HEK293 (cell line): ENCODE results near the gene RNF126.
"Not testable (repeated sequence)": the region's sequence is repeated elsewhere in the genome, so short reads cannot be mapped to it uniquely, and the experiment has no call there.

ENCODE experiments used
- CTCF ChIA-PET: fragments of 350-600 bp; formaldehyde crosslinking; extraction: SDS; loops from one replicate; lab custom pipeline; 2021; ENCODE audit warnings: antibody characterized with exemption; lab: Yijun Ruan, JAX
- POLR2A ChIA-PET: fragments of 300-600 bp; formaldehyde crosslinking; extraction: SDS; loops from one replicate; lab custom pipeline; 2020; ENCODE audit warnings: antibody characterized with exemption, inconsistent platforms; lab: Yijun Ruan, JAX
- H3K27ac ChIP-seq: fragments of 200-500 bp; sonication (Bioruptor generic); 2 replicates; pipeline ENCODE4 v1.5.1; 2014; ENCODE audit warnings: low read depth, low read length, control low read depth, inconsistent platforms; ENCODE audit errors: extremely low read depth
- H3K36me3 ChIP-seq, 2 experiments: fragments of 200-500 bp in 1 of 2; sonication (Bioruptor generic) in 1 of 2; 1 replicate in 1 of 2; 2 replicates in 1 of 2; pipeline ENCODE4 v1.5.1; 2014 to 2017; ENCODE audit warnings: inconsistent platforms in 2 of 2, low read length in 2 of 2; ENCODE audit not compliant: control insufficient read depth in 2 of 2, insufficient read depth in 1 of 2
- H3K4me1 ChIP-seq: fragments of 200-500 bp; sonication (Bioruptor generic); 2 replicates; pipeline ENCODE4 v1.5.1; 2014; ENCODE audit warnings: mild to moderate bottlenecking, low read length, inconsistent platforms; ENCODE audit not compliant: control insufficient read depth, insufficient read depth
- H3K4me3 ChIP-seq: 2 replicates; pipeline ENCODE4 v1.5.1; 2011; ENCODE audit warnings: low read depth, mild to moderate bottlenecking, control low read depth, low read length, moderate library complexity
- H3K9me3 ChIP-seq: fragments of 200-500 bp; sonication (Bioruptor generic); 2 replicates; pipeline ENCODE4 v1.5.1; 2014; ENCODE audit warnings: low read depth, low read length, inconsistent platforms; ENCODE audit not compliant: control insufficient read depth, insufficient read depth
- GLI4 ChIP-seq: fragments of 450-650 bp; formaldehyde crosslinking; IDR thresholded peaks from 2 replicates; pipeline ENCODE4 v1.5.1; 2016; ENCODE audit warnings: missing biosample characterization, missing genetic modification characterization
- GLIS1 ChIP-seq: fragments of 450-650 bp; formaldehyde crosslinking; IDR thresholded peaks from 2 replicates; pipeline ENCODE4 v1.5.1; 2016; ENCODE audit warnings: missing biosample characterization, missing genetic modification characterization
- REPIN1 ChIP-seq: fragments of 450-650 bp; formaldehyde crosslinking; IDR thresholded peaks from 2 replicates; pipeline ENCODE4 v1.5.1; 2017; ENCODE audit warnings: missing biosample characterization, missing genetic modification characterization, low read depth
- TRIM28 ChIP-seq: IDR thresholded peaks from 2 replicates; pipeline ENCODE4 v1.6.1; 2011; ENCODE audit warnings: low read length, control low read depth, borderline replicate concordance
- ZBTB11 ChIP-seq: fragments of 450-650 bp; formaldehyde crosslinking; conservative IDR thresholded peaks from 2 replicates; pipeline ENCODE4 v1.5.1; 2016; ENCODE audit warnings: low read depth, missing biosample characterization, missing genetic modification characterization
- ZFHX2 ChIP-seq: fragments of 450-650 bp; formaldehyde crosslinking; conservative IDR thresholded peaks from 2 replicates; pipeline ENCODE4 v1.5.1; 2016; ENCODE audit warnings: missing biosample characterization, missing genetic modification characterization
- ZFP69B ChIP-seq: fragments of 450-650 bp; formaldehyde crosslinking; IDR thresholded peaks from 2 replicates; pipeline ENCODE4 v1.5.1; 2016; ENCODE audit warnings: missing biosample characterization, missing genetic modification characterization
- ZNF132 ChIP-seq: fragments of 450-650 bp; formaldehyde crosslinking; IDR thresholded peaks from 2 replicates; pipeline ENCODE4 v1.5.1; 2017; ENCODE audit warnings: missing biosample characterization, missing genetic modification characterization, borderline replicate concordance
- ZNF175 ChIP-seq: fragments of 450-650 bp; formaldehyde crosslinking; IDR thresholded peaks from 2 replicates; pipeline ENCODE4 v1.5.1; 2016; ENCODE audit warnings: missing biosample characterization, missing genetic modification characterization
- ZNF214 ChIP-seq: fragments of 450-650 bp; formaldehyde crosslinking; IDR thresholded peaks from 2 replicates; pipeline ENCODE4 v1.5.1; 2017; ENCODE audit warnings: missing biosample characterization, mild to moderate bottlenecking, missing genetic modification characterization, borderline replicate concordance
- ZNF24 ChIP-seq: fragments of 450-650 bp; formaldehyde crosslinking; IDR thresholded peaks from 2 replicates; pipeline ENCODE4 v1.5.1; 2016; ENCODE audit warnings: missing biosample characterization, missing genetic modification characterization
- ZNF266 ChIP-seq: fragments of 450-650 bp; formaldehyde crosslinking; IDR thresholded peaks from 2 replicates; pipeline ENCODE4 v1.5.1; 2016; ENCODE audit warnings: missing biosample characterization, missing genetic modification characterization, low read depth
- ZNF514 ChIP-seq: fragments of 450-650 bp; formaldehyde crosslinking; IDR thresholded peaks from 2 replicates; pipeline ENCODE4 v1.5.1; 2016; ENCODE audit warnings: missing biosample characterization, missing genetic modification characterization
- ZNF544 ChIP-seq: fragments of 450-650 bp; formaldehyde crosslinking; IDR thresholded peaks from 2 replicates; pipeline ENCODE4 v1.5.0; 2017; ENCODE audit warnings: missing biosample characterization, missing genetic modification characterization
- ZNF571 ChIP-seq: fragments of 450-650 bp; formaldehyde crosslinking; IDR thresholded peaks from 2 replicates; pipeline ENCODE4 v1.5.0; 2017; ENCODE audit warnings: missing biosample characterization, missing genetic modification characterization
- ZNF626 ChIP-seq: fragments of 450-650 bp; sonication (Bioruptor Pico); formaldehyde crosslinking; IDR thresholded peaks from 2 replicates; pipeline ENCODE4 v1.5.1; 2018; ENCODE audit warnings: missing biosample characterization, missing genetic modification characterization, inconsistent platforms
- ZNF660 ChIP-seq: fragments of 450-650 bp; IDR thresholded peaks from 2 replicates; pipeline ENCODE4 v1.5.1; 2018; ENCODE audit warnings: missing biosample characterization, mild to moderate bottlenecking, missing genetic modification characterization
- ZNF707 ChIP-seq: fragments of 450-650 bp; formaldehyde crosslinking; IDR thresholded peaks from 2 replicates; pipeline ENCODE4 v1.5.1; 2016; ENCODE audit warnings: missing biosample characterization, missing genetic modification characterization
- TF ChIP-seq, protein P1 (sequence below): fragments of 450-650 bp; formaldehyde crosslinking; IDR thresholded peaks from 2 replicates; pipeline ENCODE4 v1.5.1; 2016; ENCODE audit warnings: missing biosample characterization, missing genetic modification characterization

Gene RNF126

GRCh38 chr19:629961-630714 is 32.9 kb downstream of the RNF126 start:
- TF ChIP-seq ZNF707 (tag by site-specific recombination) (no peak), GLI4 (no peak), ZFP69B (tag by site-specific recombination) (no peak), ZNF175 (no peak), ZNF132 (tag by site-specific recombination) (no peak), ZNF214 (tag by site-specific recombination) (no peak), ZNF626 (no peak), ZNF514 (tag by site-specific recombination) (no peak), REPIN1 (tag by site-specific recombination) (no peak), TRIM28 (no peak), ZNF571 (tag by site-specific recombination) (no peak), ZNF660 (tag by site-specific recombination) (no peak), ZNF266 (tag by site-specific recombination) (no peak), ZNF24 (no peak), GLIS1 (no peak), ZNF544 (tag by site-specific recombination) (no peak), ZBTB11 (tag by site-specific recombination) (no peak), ZFHX2 (tag by site-specific recombination) (no peak)
- TF ChIP-seq, protein P1, sequence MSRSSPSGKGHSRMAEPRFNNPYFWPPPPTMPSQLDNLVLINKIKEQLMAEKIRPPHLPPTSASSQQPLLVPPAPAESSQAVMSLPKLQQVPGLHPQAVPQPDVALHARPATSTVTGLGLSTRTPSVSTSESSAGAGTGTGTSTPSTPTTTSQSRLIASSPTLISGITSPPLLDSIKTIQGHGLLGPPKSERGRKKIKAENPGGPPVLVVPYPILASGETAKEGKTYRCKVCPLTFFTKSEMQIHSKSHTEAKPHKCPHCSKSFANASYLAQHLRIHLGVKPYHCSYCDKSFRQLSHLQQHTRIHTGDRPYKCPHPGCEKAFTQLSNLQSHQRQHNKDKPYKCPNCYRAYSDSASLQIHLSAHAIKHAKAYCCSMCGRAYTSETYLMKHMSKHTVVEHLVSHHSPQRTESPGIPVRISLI (tag by site-specific recombination): no peak
- no peaks in the 10 kb centered on the region for H3K9me3 ChIP-seq
- peaks cover 3% of the 10 kb centered on the region; the same call in 1 of the 2 replicates for H3K4me1 ChIP-seq
- H3K4me3 ChIP-seq: no peak overlapping the region
- peaks cover 18 to 48% of the 10 kb centered on the region in 2 experiments; a peak in 2 of 3 replicates for H3K36me3 ChIP-seq
- POLR2A ChIA-PET: interaction anchor here (0.6 kb wide), 1 partner anchor 25 kb away, joined by 3 read pairs; no protein-coding TSS in a partner anchor
- H3K27ac ChIP-seq: no peak overlapping the region
- CTCF ChIA-PET: interaction anchor here (0.6 to 1.6 kb wide), 3 partner anchors 41 to 119 kb away, joined by 4 to 6 read pairs (median 4); no protein-coding TSS in a partner anchor

GRCh38 chr19:629515-629914 is 33.5 kb downstream of the RNF126 start:
- H3K9me3 ChIP-seq, H3K4me1 ChIP-seq, POLR2A ChIA-PET, H3K4me3 ChIP-seq, H3K27ac ChIP-seq, CTCF ChIA-PET: not testable (repeated sequence)
- H3K36me3 ChIP-seq: peaks cover 18 to 54% of the 10 kb centered on the region in 2 experiments; a peak in 2 of 3 replicates
